HT-29 (cell line): ENCODE data around the gene LANCL3. TPM values are rescaled to one million over a fixed set of nuclear protein-coding genes. Genes with fewer than 3 reads are reported as not detected.

Experiments
- DNase-seq: peaks from one replicate; pipeline ENCODE4 v3.0.0-alpha.2; 2015; ENCODE audit warnings: low spot score
- total RNA-seq: library from RNA; depleted of rRNA; stranded (reverse); fragments of >200 nt; shearing (Covaris generic); gene quantifications from 2 replicates; pipeline ENCODE4 v1.2.3, GENCODE V29; 2014; rRNA removed

The LANCL3 gene
- total RNA-seq, 1 experiment from 2014 or later = 0.76 TPM

- no peak for DNase-seq
Observed at GRCh38 chrX:37679888-37680287, 108.4 kb downstream of the LANCL3 start.

GRCh38 chrX:37684426-37684825, 113.0 kb downstream of the LANCL3 start:
- no peak for DNase-seq

GRCh38 chrX:37684973-37685372, 113.5 kb downstream of the LANCL3 start:
- peak; percentile 29 for DNase-seq

- DNase-seq = peak; percentile 44
Observed at GRCh38 chrX:37685381-37686359, 114.2 kb downstream of the LANCL3 start, which contains the start of gene XK. Gene XK (plus strand): TSS chrX:37685791. CDS start chrX:37685962, 171 bp downstream.

GRCh38 chrX:37686369-37686995, 115.0 kb downstream of the LANCL3 start:
- DNase-seq = peak; percentile 32

GRCh38 chrX:37686996-37687395, 115.5 kb downstream of the LANCL3 start:
- DNase-seq = no peak

- no peak for DNase-seq
Observed at GRCh38 chrX:37690119-37690518, 118.7 kb downstream of the LANCL3 start.

GRCh38 chrX:37692918-37693317, 121.5 kb downstream of the LANCL3 start:
- DNase-seq = no peak

- no peak for DNase-seq
Observed at GRCh38 chrX:37697169-37697760, 125.8 kb downstream of the LANCL3 start.

GRCh38 chrX:37701588-37701987, 130.1 kb downstream of the LANCL3 start:
- DNase-seq = no peak

GRCh38 chrX:37711991-37712390, 140.5 kb downstream of the LANCL3 start:
- DNase-seq = no peak

GRCh38 chrX:37712458-37712857, 141.0 kb downstream of the LANCL3 start:
- no peak for DNase-seq

GRCh38 chrX:37714479-37714878, 143.0 kb downstream of the LANCL3 start:
- DNase-seq = no peak

GRCh38 chrX:37716602-37717001, 145.1 kb downstream of the LANCL3 start:
- DNase-seq = no peak

- no peak for DNase-seq
Observed at GRCh38 chrX:37717708-37718107, 146.2 kb downstream of the LANCL3 start.

- DNase-seq = no peak
Observed at GRCh38 chrX:37722595-37722994, 151.1 kb downstream of the LANCL3 start.

GRCh38 chrX:37726346-37726745, 154.9 kb downstream of the LANCL3 start:
- no peak for DNase-seq

Other genes starting within 250 kb of the LANCL3 start
- 4.0 and 5.8 TPM in 2 replicates for gene PRRG1, start 222.3 kb upstream of the LANCL3 start, total RNA-seq
- 4.0 and 4.9 TPM in 2 replicates for gene XK, start 114.1 kb downstream of the LANCL3 start, total RNA-seq
- gene CYBB, start 208.4 kb downstream of the LANCL3 start, total RNA-seq = 0.34 and 0.58 TPM in 2 replicates